Bone marrow (tissue), 2 donors: Measurements from ENCODE around the gene RPL22.

Experiments used
- DNase-seq, 2 donors: peaks; one replicate each; lab custom pipeline; 2025; lab: John Stamatoyannopoulos, UW

Gene RPL22

DNA sequence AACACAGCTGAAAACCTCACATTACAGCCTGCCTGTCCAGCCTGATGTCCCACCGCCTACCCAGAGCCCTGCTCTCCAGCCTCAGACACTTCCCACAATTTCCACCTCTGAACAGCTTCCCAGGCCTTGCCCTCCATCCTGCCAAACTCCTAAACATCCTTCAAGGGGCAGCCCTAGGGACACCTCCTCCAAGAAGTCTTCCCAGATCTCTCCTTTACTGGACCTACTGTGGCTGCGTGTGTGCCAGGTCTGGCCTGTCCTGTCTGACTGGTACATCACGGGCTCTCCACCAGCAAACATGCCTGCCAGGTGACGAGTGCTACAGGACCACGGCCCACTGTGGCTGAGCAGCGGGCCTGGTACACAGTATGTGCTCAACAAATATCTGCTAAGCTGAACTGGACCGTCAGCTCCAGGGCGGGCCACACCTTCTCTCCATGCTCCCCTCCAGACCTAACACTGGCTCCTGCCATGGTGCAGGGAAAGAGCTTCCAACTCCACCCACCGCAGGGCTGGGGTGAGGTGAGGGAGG, 48.0 kb downstream of the RPL22 start:
- no peak for DNase-seq

GRCh38 chr1:6150006-6150938, 49.1 kb downstream of the RPL22 start:
- no peak for DNase-seq

DNA sequence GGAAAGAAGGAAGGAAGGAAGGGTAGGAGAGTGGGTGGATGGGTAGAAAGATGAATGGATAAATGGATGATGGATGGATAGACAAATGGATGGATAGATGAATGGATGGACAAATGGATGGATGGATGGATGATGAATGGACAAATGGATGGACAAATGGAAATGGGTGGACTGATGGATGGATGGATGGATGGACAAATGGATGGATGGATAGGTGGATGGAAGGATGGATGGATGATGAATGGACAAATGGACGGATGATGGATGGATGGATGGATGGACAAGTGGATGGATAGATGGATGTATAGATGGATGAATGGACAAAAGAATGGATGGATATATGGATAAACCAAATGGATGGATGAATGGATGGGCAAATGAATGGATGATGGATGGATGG, 49.8 kb downstream of the RPL22 start:
- no peak for DNase-seq

DNA sequence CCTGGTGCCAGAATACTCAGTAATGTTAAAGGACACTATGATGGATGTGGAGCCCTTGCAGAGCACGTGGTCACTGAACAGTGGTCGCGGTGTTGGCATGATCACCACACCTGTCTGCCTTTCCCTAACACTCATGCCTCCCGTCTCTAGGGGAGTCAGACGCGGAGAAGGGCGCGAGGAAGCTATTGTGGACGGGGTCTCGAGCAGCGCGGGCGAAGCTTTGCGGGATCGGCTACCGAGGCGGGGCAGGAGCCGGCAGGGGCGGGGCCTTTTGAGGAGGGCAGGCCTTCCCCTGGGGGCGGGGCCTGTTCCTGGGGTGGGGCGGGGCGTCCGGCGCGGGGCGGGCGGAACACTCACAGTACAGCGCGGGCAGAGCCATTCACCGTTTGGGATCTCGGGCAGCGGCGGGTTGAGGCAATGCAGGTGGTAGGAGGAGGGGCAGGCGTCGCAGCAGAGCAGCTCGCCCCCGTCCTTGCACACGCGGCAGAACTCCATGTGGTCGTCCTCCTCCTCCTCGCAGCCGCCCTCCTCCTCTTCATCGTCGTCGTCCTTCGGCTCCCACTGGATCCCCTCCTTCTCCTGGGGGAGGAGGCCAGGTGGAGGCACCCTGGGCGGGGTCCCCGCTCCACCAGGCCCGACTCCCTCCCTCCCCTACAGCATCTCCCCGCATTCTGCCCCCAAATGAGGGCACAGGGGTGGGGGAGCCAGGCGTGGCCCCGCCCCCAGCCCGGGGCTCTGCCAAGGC, 50.7 kb downstream of the RPL22 start:
- no peak for DNase-seq

DNA sequence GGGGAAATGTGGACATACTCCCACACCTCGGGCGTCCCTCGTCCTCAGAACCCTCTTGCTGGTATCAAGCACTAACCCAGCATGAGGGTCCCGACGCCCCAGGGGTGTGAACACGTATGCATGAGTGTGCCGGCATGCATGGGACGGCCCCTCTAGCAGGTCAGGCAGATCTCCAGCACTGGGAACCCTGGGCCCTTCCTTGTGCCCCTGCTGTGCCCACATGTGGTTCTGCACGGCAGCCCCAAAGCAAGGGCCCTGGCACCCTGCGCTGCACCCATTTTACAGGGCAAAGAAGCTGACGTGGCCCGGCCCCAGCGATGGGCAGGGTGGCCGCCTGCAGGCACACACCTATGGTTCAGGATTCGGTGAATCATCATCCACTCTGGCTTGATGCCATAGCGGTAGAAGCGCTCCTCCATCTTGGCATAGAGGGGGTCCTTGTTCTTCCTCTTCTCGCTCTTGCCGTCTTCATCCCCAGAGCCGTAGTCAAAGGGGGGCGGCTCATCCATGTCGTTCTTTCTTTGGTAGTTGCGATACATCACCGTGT, 53.5 kb downstream of the RPL22 start:
- DNase-seq = no peak

DNA sequence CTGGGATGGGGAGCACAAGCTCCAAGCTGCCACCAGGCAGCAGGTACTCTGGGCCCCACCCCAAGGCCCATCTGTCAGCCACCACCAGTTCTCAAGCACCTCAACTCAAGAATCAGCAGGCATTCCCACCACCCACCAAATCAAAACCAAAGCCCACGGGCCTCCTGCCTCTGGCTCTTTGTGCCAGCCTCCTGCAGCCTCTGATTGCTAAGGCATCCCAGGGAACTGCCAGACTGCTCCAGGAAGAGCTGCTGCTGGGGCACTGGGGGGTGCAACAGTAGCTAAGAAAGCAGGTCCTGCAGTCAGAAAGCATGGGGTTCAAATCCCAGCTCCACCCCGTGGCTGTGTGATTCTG, 54.0 kb downstream of the RPL22 start:
- no peak for DNase-seq

- no peak for DNase-seq
Observed at GRCh38 chr1:6144647-6145395, 54.6 kb downstream of the RPL22 start.

- DNase-seq = no peak
Observed at GRCh38 chr1:6144175-6144574, 55.2 kb downstream of the RPL22 start.

DNA sequence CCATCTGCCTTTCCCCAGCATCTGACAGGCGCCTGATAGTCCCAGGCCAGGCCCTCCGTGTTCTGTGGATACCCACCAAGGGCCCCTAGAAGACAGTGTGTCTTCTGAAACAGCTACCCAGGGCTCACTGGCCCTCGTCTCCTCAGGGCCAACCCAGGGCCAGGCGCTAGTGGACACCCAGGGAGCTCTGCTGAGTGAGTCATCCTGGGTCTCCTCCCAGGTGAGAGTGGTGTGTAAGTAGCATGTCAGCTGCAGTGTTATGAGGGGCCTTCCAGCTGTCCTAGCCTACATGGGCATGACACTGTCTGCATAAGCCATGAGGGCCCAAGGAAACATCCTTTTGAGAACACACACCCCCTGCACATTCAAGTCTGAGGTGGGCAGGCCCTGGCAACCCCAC, 56.0 kb downstream of the RPL22 start:
- DNase-seq = no peak

- no peak for DNase-seq
Observed at GRCh38 chr1:6142734-6143133, 56.7 kb downstream of the RPL22 start.

DNA sequence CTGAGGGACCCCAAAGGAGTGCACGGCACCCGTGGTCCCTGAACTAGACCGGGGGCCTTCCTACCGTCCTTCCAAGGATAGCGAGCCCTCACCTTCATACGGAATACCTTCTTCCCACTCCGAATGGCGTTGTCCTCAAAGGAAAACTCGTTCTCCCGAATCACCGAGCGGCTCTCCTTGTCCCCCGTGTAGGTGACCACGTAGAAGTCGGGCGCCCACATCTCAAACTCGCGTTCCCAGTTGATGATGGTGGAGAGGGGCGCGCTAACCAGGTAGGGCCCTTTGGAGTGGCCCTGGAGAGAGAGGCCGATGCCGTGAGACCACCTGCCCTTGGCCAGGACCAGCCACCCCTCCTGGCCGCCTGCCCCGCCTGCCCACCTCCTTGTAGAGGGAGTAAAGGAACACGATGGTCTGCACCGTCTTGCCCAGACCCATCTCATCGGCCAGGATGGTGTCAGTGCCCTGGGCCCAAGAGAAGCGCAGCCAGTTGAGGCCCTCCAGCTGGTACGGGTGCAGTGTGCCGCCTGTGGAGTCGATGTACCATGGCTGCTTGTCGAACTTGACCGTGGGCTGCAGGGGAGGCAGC, 57.3 kb downstream of the RPL22 start:
- DNase-seq = no peak

DNA sequence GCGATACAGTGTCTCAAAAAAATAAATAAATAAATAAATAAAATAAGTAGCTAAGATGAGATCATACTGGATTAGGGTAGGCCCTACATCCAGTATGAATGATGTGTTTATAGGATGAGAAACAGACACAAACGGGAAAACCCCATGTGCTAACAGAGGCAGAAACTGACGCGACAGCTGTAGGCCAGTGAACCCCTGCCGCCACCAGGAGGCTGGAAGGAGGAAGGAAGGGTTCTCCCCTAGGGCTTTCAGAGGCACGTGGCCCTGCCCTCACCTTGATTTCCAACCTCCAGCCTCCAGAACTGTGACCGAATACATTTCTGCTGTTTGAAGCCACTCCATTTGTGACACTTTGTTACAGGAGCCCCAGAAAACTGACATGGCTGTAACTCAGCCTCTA, 57.8 kb downstream of the RPL22 start:
- DNase-seq = no peak

- no peak for DNase-seq
Observed at GRCh38 chr1:6140413-6140812, 59.0 kb downstream of the RPL22 start.

DNA sequence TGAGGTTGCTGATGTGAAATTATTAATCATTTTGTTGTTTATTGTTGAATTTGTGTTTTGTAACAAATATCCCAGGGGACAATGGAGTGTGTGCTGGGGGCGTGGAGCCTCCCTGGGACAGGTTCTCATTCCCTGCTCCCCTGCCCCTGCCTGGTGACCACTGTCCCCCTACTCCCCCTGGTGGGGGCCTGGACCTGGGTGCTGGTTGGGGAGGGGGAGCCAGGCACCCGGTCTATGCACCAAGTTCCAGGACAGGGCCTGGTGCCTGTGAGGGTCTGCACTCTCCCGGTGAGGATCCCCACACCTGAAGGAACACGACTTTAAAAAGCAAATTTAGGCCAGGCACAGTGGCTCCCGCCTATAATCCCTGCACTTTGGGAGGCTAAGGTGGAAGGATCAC, 61.6 kb downstream of the RPL22 start:
- DNase-seq = no peak

DNA sequence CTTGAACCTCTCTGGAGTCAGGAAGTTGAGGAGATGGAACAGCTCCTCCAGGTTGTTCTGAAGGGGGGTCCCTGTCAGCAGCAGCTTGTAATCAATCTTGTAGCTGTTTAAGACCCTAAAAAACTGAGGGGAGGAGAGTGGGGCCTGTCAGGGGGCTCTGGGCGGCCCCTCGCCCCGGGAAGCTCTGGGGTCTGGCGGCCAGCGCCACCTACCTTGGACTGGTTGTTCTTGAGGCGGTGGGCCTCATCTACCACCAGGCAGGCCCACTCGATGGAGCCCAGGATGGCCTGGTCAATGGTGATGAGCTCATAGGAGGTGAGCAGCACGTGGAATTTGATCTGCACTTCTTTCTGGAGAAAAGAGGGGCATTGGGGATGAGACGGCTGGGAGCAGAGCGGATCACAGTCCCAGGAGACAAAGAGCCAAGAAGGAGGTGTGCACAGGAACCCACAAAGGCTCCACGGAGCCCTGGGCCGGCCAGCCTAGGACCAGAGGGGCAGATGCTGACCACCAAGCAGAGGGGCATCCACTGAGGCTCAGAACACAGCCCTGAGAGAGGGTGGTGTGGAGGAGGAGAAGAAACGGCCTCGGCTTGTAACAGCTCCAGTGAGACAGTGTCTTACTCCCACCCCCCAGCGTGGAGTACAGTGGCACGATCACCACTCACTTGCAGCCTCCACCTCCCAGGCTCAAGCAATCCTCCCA, 62.7 kb downstream of the RPL22 start:
- DNase-seq = no peak
